SH-SY5Y (cell line): Measurements from ENCODE around the gene HNMT.

ENCODE experiments used
- GATA2 ChIP-seq: IDR thresholded peaks from 2 replicates; pipeline ENCODE4 v1.6.1; 2011; ENCODE audit warnings: mild to moderate bottlenecking, low read depth, low read length
- GATA3 ChIP-seq: IDR thresholded peaks from 2 replicates; pipeline ENCODE4 v1.6.1; 2011; ENCODE audit warnings: low read depth, mild to moderate bottlenecking, low read length, moderate library complexity

- no peak for TF ChIP-seq GATA3
- TF ChIP-seq GATA2: no peak
Observed at GRCh38 chr2:137943678-137944347, 20.5 kb upstream of the HNMT start.
